ENCODE data around the gene CLCA1. TPM values are rescaled to one million over a fixed set of nuclear protein-coding genes. Genes with fewer than 3 reads are reported as not detected.

CLCA1 gene
- total and polyA plus RNA-seq, 10 of the 15 experiments (the other 5 are each of a cell fraction or from before 2014, with no cell fraction given): 0.13 TPM; not detected in 9

- RAD21 ChIA-PET (ENCODE audit: unreplicated experiment): no interaction called here
- Histone ChIP-seq H3K4me3 (no peak overlapping the region), H3K36me3 (ENCODE audit: control insufficient read depth in 2 of 2, insufficient read depth in 2 of 2, low read length in 1 of 2) (no peaks in the 10 kb centered on the region), H3K27ac (ENCODE audit: control insufficient read depth, insufficient read depth) (no peak overlapping the region), H3K9ac (ENCODE audit: control insufficient read depth, insufficient read depth, low read length) (no peak overlapping the region), H3K4me2 (ENCODE audit: control insufficient read depth, insufficient read depth) (no peak overlapping the region), H3K27me3 (replicated peaks in 1 of 2; ENCODE audit: control insufficient read depth in 2 of 2, insufficient read depth in 2 of 2, low read length in 1 of 2) (peaks cover 0 to 1% of the 10 kb centered on the region in 2 experiments; a peak in 1 of 4 replicates), H3K4me1 (ENCODE audit: control insufficient read depth, insufficient read depth, low read length) (no peaks in the 10 kb centered on the region), H2AFZ (ENCODE audit: control insufficient read depth, low read depth, low read length) (no peak overlapping the region), H3K9me3 (replicated peaks; ENCODE audit: control insufficient read depth, insufficient read depth, low read length) (no peaks in the 10 kb centered on the region), H4K20me1 (ENCODE audit: control insufficient read depth, insufficient read depth) (no peaks in the 10 kb centered on the region), H3K79me2 (ENCODE audit: control insufficient read depth, insufficient read depth, low read length) (no peaks in the 10 kb centered on the region)
- no TSS peak for BruUV-seq (replicated peaks)
- 88% methylated on average over 4 of the region's 4 CpGs for WGBS (ENCODE audit: insufficient coverage, insufficient replicate concordance, low lambda C conversion rate, missing lambda C conversion rate)
- DNase-seq (ENCODE audit: low read depth, low spot score) (no peak), FAIRE-seq (no peak), ATAC-seq (no peak)
- CTCF ChIA-PET: interaction anchor here (0.7 to 4.9 kb wide), 3 partner anchors 8 to 102 kb away, joined by 3 to 32 read pairs (median 5); no protein-coding TSS in a partner anchor
- SMC1A ChIA-PET (ENCODE audit: uncharacterized antibody, unreplicated experiment): no interaction called here
- in situ Hi-C loops (cut with MboI): no loop called here
- POLR2A ChIA-PET: no interaction called here
- intact Hi-C loops (cut with micrococcal nuclease; ENCODE audit: unreplicated experiment): no loop called here
- TF ChIP-seq PRDM15 (CRISPR knock-in tag; IDR thresholded peaks at IDR 0.05) (no peak), BCL11A (IDR thresholded peaks at IDR 0.05; ENCODE audit: low read depth, low read length) (no peak), RFX5 (IDR thresholded peaks at IDR 0.05; ENCODE audit: low read depth, low read length) (no peak), GABPA (IDR thresholded peaks at IDR 0.05; ENCODE audit: low read depth) (no peak), E2F8 (IDR thresholded peaks at IDR 0.05; ENCODE audit: low read depth, partially characterized antibody) (no peak), TBL1XR1 (IDR thresholded peaks at IDR 0.05; ENCODE audit: low read depth, low read length) (no peak), HSF1 (IDR thresholded peaks at IDR 0.05; ENCODE audit: low read depth, low read length) (no peak), HDGF (IDR thresholded peaks at IDR 0.05) (no peak), EED (IDR thresholded peaks at IDR 0.05; ENCODE audit: low read depth) (no peak), BACH1 (IDR thresholded peaks at IDR 0.05; ENCODE audit: borderline replicate concordance) (no peak), ATF3 (IDR thresholded peaks at IDR 0.05; ENCODE audit: borderline replicate concordance, extremely low read depth, low read depth, low read length) (no peak), YY1 (IDR thresholded peaks at IDR 0.05; ENCODE audit: low read depth, low read length) (no peak)
These were observed 13.2 kb downstream of the CLCA1 start for GRCh38 chr1:86481966-86482365.

Measured in GM12878 (cell line).